HEK293 (cell line): ENCODE measurements around the gene CDYL.

Experiments used
- CTCF ChIA-PET: fragments of 350-600 bp; formaldehyde crosslinking; extraction: SDS; loops from one replicate; lab custom pipeline; 2021; ENCODE audit warnings: antibody characterized with exemption; lab: Yijun Ruan, JAX
- POLR2A ChIA-PET: fragments of 300-600 bp; formaldehyde crosslinking; extraction: SDS; loops from one replicate; lab custom pipeline; 2020; ENCODE audit warnings: antibody characterized with exemption, inconsistent platforms; lab: Yijun Ruan, JAX
- H3K27ac ChIP-seq: fragments of 200-500 bp; sonication (Bioruptor generic); 2 replicates; pipeline ENCODE4 v1.5.1; 2014; ENCODE audit warnings: low read depth, low read length, control low read depth, inconsistent platforms; ENCODE audit errors: extremely low read depth
- H3K36me3 ChIP-seq, 2 experiments: fragments of 200-500 bp in 1 of 2; sonication (Bioruptor generic) in 1 of 2; 1 replicate in 1 of 2; 2 replicates in 1 of 2; pipeline ENCODE4 v1.5.1; 2014 to 2017; ENCODE audit warnings: inconsistent platforms in 2 of 2, low read length in 2 of 2; ENCODE audit not compliant: control insufficient read depth in 2 of 2, insufficient read depth in 1 of 2
- H3K4me1 ChIP-seq: fragments of 200-500 bp; sonication (Bioruptor generic); 2 replicates; pipeline ENCODE4 v1.5.1; 2014; ENCODE audit warnings: mild to moderate bottlenecking, low read length, inconsistent platforms; ENCODE audit not compliant: control insufficient read depth, insufficient read depth
- H3K4me3 ChIP-seq: 2 replicates; pipeline ENCODE4 v1.5.1; 2011; ENCODE audit warnings: low read depth, mild to moderate bottlenecking, control low read depth, low read length, moderate library complexity
- H3K9me3 ChIP-seq: fragments of 200-500 bp; sonication (Bioruptor generic); 2 replicates; pipeline ENCODE4 v1.5.1; 2014; ENCODE audit warnings: low read depth, low read length, inconsistent platforms; ENCODE audit not compliant: control insufficient read depth, insufficient read depth
- KLF10 ChIP-seq: fragments of 450-650 bp; IDR thresholded peaks from 2 replicates; pipeline ENCODE4 v1.5.1; 2018; ENCODE audit warnings: missing biosample characterization, mild to moderate bottlenecking, missing genetic modification characterization
- OVOL3 ChIP-seq: fragments of 450-650 bp; formaldehyde crosslinking; IDR thresholded peaks from 2 replicates; pipeline ENCODE4 v1.5.1; 2016; ENCODE audit warnings: missing biosample characterization, missing genetic modification characterization
- SETDB1 ChIP-seq: IDR thresholded peaks from one replicate; pipeline ENCODE4 v1.6.1; 2017; ENCODE audit warnings: mild to moderate bottlenecking, low read length, moderate library complexity, mixed read lengths; ENCODE audit not compliant: insufficient read length
- ZNF366 ChIP-seq: fragments of 450-650 bp; formaldehyde crosslinking; conservative IDR thresholded peaks from 2 replicates; pipeline ENCODE4 v1.5.1; 2016; ENCODE audit warnings: missing biosample characterization, missing genetic modification characterization
- ZNF560 ChIP-seq: fragments of 450-650 bp; formaldehyde crosslinking; IDR thresholded peaks from 2 replicates; pipeline ENCODE4 v1.5.1; 2017; ENCODE audit warnings: missing biosample characterization, missing genetic modification characterization, borderline replicate concordance
- ZNF658 ChIP-seq: fragments of 450-650 bp; formaldehyde crosslinking; IDR thresholded peaks from 2 replicates; pipeline ENCODE4; 2016; ENCODE audit warnings: missing biosample characterization, missing genetic modification characterization
- ZNF830 ChIP-seq: fragments of 450-650 bp; IDR thresholded peaks from 2 replicates; pipeline ENCODE4 v1.5.0; 2018; ENCODE audit warnings: missing biosample characterization, missing genetic modification characterization, low read depth, mild to moderate bottlenecking, moderate library complexity
- ZSCAN16 ChIP-seq: fragments of 450-650 bp; formaldehyde crosslinking; IDR thresholded peaks from 2 replicates; pipeline ENCODE4 v1.5.1; 2016; ENCODE audit warnings: missing biosample characterization, missing genetic modification characterization
- TF ChIP-seq, protein P1 (sequence below): fragments of 450-650 bp; formaldehyde crosslinking; IDR thresholded peaks from 2 replicates; pipeline ENCODE4 v1.5.1; 2016; ENCODE audit warnings: missing biosample characterization, missing genetic modification characterization
- TF ChIP-seq, protein P2 (sequence below): fragments of 450-650 bp; formaldehyde crosslinking; IDR thresholded peaks from 2 replicates; pipeline ENCODE4 v1.5.1; 2016; ENCODE audit warnings: missing biosample characterization, missing genetic modification characterization
- TF ChIP-seq, protein P3 (sequence below): fragments of 450-650 bp; formaldehyde crosslinking; IDR thresholded peaks from 2 replicates; pipeline ENCODE4 v1.5.1; 2016; ENCODE audit warnings: missing biosample characterization, missing genetic modification characterization
- TF ChIP-seq, protein P4 (sequence below): fragments of 450-650 bp; formaldehyde crosslinking; IDR thresholded peaks from 2 replicates; pipeline ENCODE4 v1.5.1; 2016; ENCODE audit warnings: missing biosample characterization, missing genetic modification characterization
- TF ChIP-seq, protein P5 (sequence below): fragments of 450-650 bp; formaldehyde crosslinking; IDR thresholded peaks from 2 replicates; pipeline ENCODE4 v1.5.1; 2016; ENCODE audit warnings: missing biosample characterization, missing genetic modification characterization

CDYL gene

DNA sequence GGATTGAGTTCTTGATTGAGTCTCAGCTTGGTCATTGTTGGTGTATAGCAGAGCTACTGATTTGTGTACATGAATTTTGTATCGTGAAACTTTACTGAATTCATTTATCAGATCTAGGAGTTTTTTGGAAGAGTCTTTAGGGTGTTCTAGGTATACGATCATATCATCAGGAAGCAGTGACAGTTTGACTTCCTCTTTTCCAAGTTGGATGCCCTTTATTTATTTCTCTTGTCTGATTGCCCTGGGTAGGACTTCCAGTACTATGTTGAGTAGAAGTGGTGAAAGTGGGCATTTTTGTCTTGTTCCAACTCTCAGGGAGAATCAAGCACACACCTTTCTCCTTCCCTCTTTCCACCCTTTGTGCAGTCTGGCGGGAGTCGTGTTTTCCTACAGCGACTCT is 201.3 kb downstream of the CDYL start:
- ChIA-PET POLR2A (no interaction called here), CTCF (no interaction called here)
- TF ChIP-seq OVOL3 (tag by site-specific recombination) = no peak
- no peak for TF ChIP-seq ZNF830 (tag by site-specific recombination)
- Histone ChIP-seq H3K4me3 (no peak overlapping the region), H3K36me3 (no peaks in the 10 kb centered on the region), H3K4me1 (no peaks in the 10 kb centered on the region), H3K27ac (no peak overlapping the region), H3K9me3 (no peaks in the 10 kb centered on the region)

DNA sequence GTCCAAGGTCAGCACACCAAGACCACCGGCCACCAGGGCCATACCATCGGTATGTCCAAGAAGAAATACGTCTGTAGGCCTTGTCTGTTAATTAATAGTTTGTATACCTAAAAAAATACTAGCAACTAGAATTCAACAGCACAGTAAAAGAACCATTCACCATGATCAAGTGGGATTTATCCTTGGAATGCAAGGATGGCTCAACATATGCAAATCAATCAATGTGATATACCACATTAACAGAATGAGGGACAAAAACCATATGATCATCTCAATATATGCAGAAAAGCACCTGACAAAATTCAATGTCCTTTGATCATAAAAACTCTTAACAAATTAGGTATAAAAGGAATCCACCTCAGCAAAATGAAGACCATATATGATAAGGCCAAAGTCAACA is 203.2 kb downstream of the CDYL start:
- Histone ChIP-seq H3K36me3 (no peaks in the 10 kb centered on the region), H3K9me3 (no peaks in the 10 kb centered on the region), H3K4me1 (no peaks in the 10 kb centered on the region), H3K4me3 (no peak overlapping the region)
- TF ChIP-seq ZNF658 (tag by site-specific recombination) (no peak), ZNF366 (tag by site-specific recombination) (no peak), SETDB1 (peak; percentile 24)
- TF ChIP-seq, protein P1, sequence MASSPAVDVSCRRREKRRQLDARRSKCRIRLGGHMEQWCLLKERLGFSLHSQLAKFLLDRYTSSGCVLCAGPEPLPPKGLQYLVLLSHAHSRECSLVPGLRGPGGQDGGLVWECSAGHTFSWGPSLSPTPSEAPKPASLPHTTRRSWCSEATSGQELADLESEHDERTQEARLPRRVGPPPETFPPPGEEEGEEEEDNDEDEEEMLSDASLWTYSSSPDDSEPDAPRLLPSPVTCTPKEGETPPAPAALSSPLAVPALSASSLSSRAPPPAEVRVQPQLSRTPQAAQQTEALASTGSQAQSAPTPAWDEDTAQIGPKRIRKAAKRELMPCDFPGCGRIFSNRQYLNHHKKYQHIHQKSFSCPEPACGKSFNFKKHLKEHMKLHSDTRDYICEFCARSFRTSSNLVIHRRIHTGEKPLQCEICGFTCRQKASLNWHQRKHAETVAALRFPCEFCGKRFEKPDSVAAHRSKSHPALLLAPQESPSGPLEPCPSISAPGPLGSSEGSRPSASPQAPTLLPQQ (tag by site-specific recombination) = no peak
- TF ChIP-seq, protein P2, sequence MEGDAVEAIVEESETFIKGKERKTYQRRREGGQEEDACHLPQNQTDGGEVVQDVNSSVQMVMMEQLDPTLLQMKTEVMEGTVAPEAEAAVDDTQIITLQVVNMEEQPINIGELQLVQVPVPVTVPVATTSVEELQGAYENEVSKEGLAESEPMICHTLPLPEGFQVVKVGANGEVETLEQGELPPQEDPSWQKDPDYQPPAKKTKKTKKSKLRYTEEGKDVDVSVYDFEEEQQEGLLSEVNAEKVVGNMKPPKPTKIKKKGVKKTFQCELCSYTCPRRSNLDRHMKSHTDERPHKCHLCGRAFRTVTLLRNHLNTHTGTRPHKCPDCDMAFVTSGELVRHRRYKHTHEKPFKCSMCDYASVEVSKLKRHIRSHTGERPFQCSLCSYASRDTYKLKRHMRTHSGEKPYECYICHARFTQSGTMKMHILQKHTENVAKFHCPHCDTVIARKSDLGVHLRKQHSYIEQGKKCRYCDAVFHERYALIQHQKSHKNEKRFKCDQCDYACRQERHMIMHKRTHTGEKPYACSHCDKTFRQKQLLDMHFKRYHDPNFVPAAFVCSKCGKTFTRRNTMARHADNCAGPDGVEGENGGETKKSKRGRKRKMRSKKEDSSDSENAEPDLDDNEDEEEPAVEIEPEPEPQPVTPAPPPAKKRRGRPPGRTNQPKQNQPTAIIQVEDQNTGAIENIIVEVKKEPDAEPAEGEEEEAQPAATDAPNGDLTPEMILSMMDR = no peak
- TF ChIP-seq, all 188 proteins: peak for 1
- POLR2A ChIA-PET = interaction anchor here (0.6 kb wide), 1 partner anchor 9 kb away, joined by 5 read pairs; no protein-coding TSS in a partner anchor
- CTCF ChIA-PET = no interaction called here
- H3K27ac ChIP-seq = no peak overlapping the region

DNA sequence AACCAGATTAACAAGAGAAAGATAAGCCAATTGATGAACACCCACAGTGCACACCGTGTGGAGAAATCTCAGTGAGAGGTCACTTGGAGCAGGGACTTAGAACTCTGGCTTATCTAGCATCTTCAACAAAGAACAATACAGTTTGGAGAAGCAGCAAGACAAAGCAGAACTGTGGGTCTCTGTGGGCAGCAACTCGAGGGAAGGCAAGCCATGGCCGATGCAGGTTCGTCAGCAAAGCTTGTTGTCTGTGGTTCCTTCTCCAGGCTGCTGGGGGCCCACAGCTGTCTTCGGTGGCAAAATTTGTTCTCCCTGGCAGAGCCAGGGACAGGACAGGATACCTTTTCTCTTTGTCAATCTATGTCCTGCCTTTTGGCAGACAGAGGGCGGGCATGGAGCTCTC is 205.6 kb downstream of the CDYL start:
- H3K4me3 ChIP-seq = no peak overlapping the region
- POLR2A ChIA-PET = interaction anchor here (1.1 kb wide), 1 partner anchor 22 kb away, joined by 3 read pairs; no protein-coding TSS in a partner anchor
- TF ChIP-seq, protein P3, sequence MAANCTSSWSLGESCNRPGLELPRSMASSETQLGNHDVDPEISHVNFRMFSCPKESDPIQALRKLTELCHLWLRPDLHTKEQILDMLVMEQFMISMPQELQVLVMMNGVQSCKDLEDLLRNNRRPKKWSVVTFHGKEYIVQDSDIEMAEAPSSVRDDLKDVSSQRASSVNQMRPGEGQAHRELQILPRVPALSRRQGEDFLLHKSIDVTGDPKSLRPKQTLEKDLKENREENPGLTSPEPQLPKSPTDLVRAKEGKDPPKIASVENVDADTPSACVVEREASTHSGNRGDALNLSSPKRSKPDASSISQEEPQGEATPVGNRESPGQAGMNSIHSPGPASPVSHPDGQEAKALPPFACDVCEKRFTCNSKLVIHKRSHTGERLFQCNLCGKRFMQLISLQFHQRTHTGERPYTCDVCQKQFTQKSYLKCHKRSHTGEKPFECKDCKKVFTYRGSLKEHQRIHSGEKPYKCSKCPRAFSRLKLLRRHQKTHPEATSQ (tag by site-specific recombination) = no peak
- TF ChIP-seq, protein P4, sequence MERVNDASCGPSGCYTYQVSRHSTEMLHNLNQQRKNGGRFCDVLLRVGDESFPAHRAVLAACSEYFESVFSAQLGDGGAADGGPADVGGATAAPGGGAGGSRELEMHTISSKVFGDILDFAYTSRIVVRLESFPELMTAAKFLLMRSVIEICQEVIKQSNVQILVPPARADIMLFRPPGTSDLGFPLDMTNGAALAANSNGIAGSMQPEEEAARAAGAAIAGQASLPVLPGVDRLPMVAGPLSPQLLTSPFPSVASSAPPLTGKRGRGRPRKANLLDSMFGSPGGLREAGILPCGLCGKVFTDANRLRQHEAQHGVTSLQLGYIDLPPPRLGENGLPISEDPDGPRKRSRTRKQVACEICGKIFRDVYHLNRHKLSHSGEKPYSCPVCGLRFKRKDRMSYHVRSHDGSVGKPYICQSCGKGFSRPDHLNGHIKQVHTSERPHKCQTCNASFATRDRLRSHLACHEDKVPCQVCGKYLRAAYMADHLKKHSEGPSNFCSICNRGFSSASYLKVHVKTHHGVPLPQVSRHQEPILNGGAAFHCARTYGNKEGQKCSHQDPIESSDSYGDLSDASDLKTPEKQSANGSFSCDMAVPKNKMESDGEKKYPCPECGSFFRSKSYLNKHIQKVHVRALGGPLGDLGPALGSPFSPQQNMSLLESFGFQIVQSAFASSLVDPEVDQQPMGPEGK = no peak
- no peak for TF ChIP-seq ZNF560 (tag by site-specific recombination)
- no peak for TF ChIP-seq ZSCAN16
- no peak for TF ChIP-seq KLF10 (tag by site-specific recombination)
- TF ChIP-seq, protein P5, sequence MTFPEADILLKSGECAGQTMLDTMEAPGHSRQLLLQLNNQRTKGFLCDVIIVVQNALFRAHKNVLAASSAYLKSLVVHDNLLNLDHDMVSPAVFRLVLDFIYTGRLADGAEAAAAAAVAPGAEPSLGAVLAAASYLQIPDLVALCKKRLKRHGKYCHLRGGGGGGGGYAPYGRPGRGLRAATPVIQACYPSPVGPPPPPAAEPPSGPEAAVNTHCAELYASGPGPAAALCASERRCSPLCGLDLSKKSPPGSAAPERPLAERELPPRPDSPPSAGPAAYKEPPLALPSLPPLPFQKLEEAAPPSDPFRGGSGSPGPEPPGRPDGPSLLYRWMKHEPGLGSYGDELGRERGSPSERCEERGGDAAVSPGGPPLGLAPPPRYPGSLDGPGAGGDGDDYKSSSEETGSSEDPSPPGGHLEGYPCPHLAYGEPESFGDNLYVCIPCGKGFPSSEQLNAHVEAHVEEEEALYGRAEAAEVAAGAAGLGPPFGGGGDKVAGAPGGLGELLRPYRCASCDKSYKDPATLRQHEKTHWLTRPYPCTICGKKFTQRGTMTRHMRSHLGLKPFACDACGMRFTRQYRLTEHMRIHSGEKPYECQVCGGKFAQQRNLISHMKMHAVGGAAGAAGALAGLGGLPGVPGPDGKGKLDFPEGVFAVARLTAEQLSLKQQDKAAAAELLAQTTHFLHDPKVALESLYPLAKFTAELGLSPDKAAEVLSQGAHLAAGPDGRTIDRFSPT (tag by site-specific recombination) = no peak
- no peak overlapping the region for H3K27ac ChIP-seq
- CTCF ChIA-PET = interaction anchor here (0.5 to 1.1 kb wide), 2 partner anchors 8 to 769 kb away, joined by 3 to 4 read pairs; no protein-coding TSS in a partner anchor
- no peaks in the 10 kb centered on the region for H3K9me3 ChIP-seq
- no peaks in the 10 kb centered on the region for H3K36me3 ChIP-seq
- no peaks in the 10 kb centered on the region for H3K4me1 ChIP-seq
